Kidney (tissue), 14 donors: Measurements from ENCODE around the gene FUBP3. TPM values are rescaled to one million over a fixed set of nuclear protein-coding genes. Genes with fewer than 3 reads are reported as not detected.

ENCODE experiments used
- DNase-seq, 5 donors: peaks; one replicate each; pipeline ENCODE4 v3.0.0-alpha.2; 2013 to 2020
- FAIRE-seq: peaks from 2 replicates; lab custom pipeline; 2012; peaks lifted over from hg19 to GRCh38; lab: Jason Lieb, UNC
- H3K27ac ChIP-seq, 2 donors: one replicate each; pipeline ENCODE4 v1.7.0; 2013; ENCODE audit warnings: low read depth in 2 of 2, low read length in 2 of 2, inconsistent platforms in 1 of 2
- H3K27me3 ChIP-seq: one replicate; pipeline ENCODE4 v1.7.1; 2013; ENCODE audit warnings: low read length, inconsistent platforms; ENCODE audit not compliant: control insufficient read depth, insufficient read depth
- H3K36me3 ChIP-seq, 3 donors: one replicate each; pipeline versions ENCODE4 v1.7.0 to v1.7.1; 2013; ENCODE audit warnings: low read length in 3 of 3, control low read depth in 1 of 3, inconsistent platforms in 1 of 3; ENCODE audit not compliant: insufficient read depth in 3 of 3, control insufficient read depth in 2 of 3
- H3K4me1 ChIP-seq, 3 donors: one replicate each; pipeline versions ENCODE4 v1.7.0 to v1.7.1; 2013; ENCODE audit warnings: low read length in 3 of 3, inconsistent platforms in 1 of 3, low read depth in 1 of 3; ENCODE audit not compliant: control insufficient read depth in 2 of 3, insufficient read depth in 2 of 3
- H3K4me3 ChIP-seq, 3 donors: one replicate each; pipeline versions ENCODE4 v1.7.0 to v1.8.1; 2013; ENCODE audit warnings: low read length in 3 of 3, control low read depth in 1 of 3, inconsistent platforms in 1 of 3
- H3K9ac ChIP-seq, 3 donors: one replicate each; pipeline versions ENCODE4 v1.7.0 to v1.7.1; 2013; ENCODE audit warnings: low read length in 3 of 3, control low read depth in 1 of 3, inconsistent platforms in 1 of 3
- H3K9me3 ChIP-seq, 3 donors: one replicate each; pipeline versions ENCODE4 v1.7.0 to v1.7.1; 2013; ENCODE audit warnings: low read length in 3 of 3, control low read depth in 1 of 3, inconsistent platforms in 1 of 3; ENCODE audit not compliant: control insufficient read depth in 2 of 3, insufficient read depth in 1 of 3
- intact Hi-C: fragments of 100-400 bp; cut with DNase I; formaldehyde crosslinking; loops from one replicate; pipeline ENCODE4 v1.11.1; 2022
- polyA plus RNA-seq: library from polyadenylated mRNA; stranded (reverse); fragments of 350-450 nt; fragmentation: Illumina TruSeq; extraction: RNeasy Lipid Tissue Mini Kit (QIAGEN cat#74804); gene quantifications from one replicate; pipeline ENCODE4 v1.2.3, GENCODE V29; 2014; ENCODE audit warnings: low read depth, low replicate concordance; ENCODE audit not compliant: insufficient read depth
- total RNA-seq: library from RNA; stranded (reverse); fragmentation: NEBNext Ultra II Directional; extraction: Animal tissue kit (Norgen Biotek cat#: 25700); gene quantifications from one replicate; pipeline ENCODE4 v1.2.1, GENCODE V29; 2021
- TF ChIP-seq, protein P1 (sequence below): IDR thresholded peaks from 3 replicates; pipeline ENCODE4 v1.5.1; 2012; ENCODE audit warnings: mild to moderate bottlenecking, moderate library complexity, borderline replicate concordance; ENCODE audit not compliant: insufficient read depth; ENCODE audit errors: extremely low read depth
- donor health status: control.
- donor health status: control.
- donor health status: control.
- donor health status: control.
- donor health status: control.
- donor health status: DM: yes; HTN: yes; CAD: no.
- donor health status: Normal renal cell carcinoma (clear cell type).

FUBP3 gene
- total and polyA plus RNA-seq, 2 donors from 2014 or later = 19.4 to 44.1 TPM

- DNase-seq (peak; percentile 78 to 89 (median 86)), FAIRE-seq (no peak)
- peaks cover 4% of the 10 kb centered on the region for H3K27me3 ChIP-seq
- no peaks in the 10 kb centered on the region for H3K9me3 ChIP-seq
- intact Hi-C loops = loop anchor here (5.0 kb wide), 1 partner anchor 219 kb away; no protein-coding TSS in a partner anchor
- peak overlapping the region in 2 of 3 donors; percentile 39 to 44 for H3K4me3 ChIP-seq
- H3K9ac ChIP-seq = no peak overlapping the region
- TF ChIP-seq, protein P1, sequence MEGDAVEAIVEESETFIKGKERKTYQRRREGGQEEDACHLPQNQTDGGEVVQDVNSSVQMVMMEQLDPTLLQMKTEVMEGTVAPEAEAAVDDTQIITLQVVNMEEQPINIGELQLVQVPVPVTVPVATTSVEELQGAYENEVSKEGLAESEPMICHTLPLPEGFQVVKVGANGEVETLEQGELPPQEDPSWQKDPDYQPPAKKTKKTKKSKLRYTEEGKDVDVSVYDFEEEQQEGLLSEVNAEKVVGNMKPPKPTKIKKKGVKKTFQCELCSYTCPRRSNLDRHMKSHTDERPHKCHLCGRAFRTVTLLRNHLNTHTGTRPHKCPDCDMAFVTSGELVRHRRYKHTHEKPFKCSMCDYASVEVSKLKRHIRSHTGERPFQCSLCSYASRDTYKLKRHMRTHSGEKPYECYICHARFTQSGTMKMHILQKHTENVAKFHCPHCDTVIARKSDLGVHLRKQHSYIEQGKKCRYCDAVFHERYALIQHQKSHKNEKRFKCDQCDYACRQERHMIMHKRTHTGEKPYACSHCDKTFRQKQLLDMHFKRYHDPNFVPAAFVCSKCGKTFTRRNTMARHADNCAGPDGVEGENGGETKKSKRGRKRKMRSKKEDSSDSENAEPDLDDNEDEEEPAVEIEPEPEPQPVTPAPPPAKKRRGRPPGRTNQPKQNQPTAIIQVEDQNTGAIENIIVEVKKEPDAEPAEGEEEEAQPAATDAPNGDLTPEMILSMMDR = no peak
- H3K36me3 ChIP-seq = no peaks in the 10 kb centered on the region
- H3K4me1 ChIP-seq = peaks cover 0 to 10% (median 5%) of the 10 kb centered on the region in 3 donors
- H3K27ac ChIP-seq = no peak overlapping the region
Observed at GRCh38 chr9:130680836-130681768, 101.7 kb downstream of the FUBP3 start.

- H3K27ac ChIP-seq = no peak overlapping the region
- H3K9ac ChIP-seq = no peak overlapping the region
- no peaks in the 10 kb centered on the region for H3K9me3 ChIP-seq
- FAIRE-seq (no peak), DNase-seq (peak in 3 of 5 donors; percentile 25 to 74 (median 68))
- H3K4me1 ChIP-seq = peaks cover 0 to 10% (median 5%) of the 10 kb centered on the region in 3 donors
- no peaks in the 10 kb centered on the region for H3K36me3 ChIP-seq
- intact Hi-C loops = loop anchor here (5.0 kb wide), 1 partner anchor 220 kb away; no protein-coding TSS in a partner anchor
- H3K4me3 ChIP-seq = peak overlapping the region in 1 of 3 donors; percentile 29
- TF ChIP-seq, protein P1 = no peak
- H3K27me3 ChIP-seq = peaks cover 4% of the 10 kb centered on the region
Observed at GRCh38 chr9:130681769-130682420, 102.5 kb downstream of the FUBP3 start.

GRCh38 chr9:130682421-130683121 lies 103.2 kb downstream of the FUBP3 start:
- FAIRE-seq (peak; percentile 83), DNase-seq (peak; percentile 78 to 89 (median 85))
- intact Hi-C loops = loop anchor here (5.0 kb wide), 1 partner anchor 220 kb away; no protein-coding TSS in a partner anchor
- TF ChIP-seq, protein P1 = peak; percentile 81
- Histone ChIP-seq H3K9ac (no peak overlapping the region), H3K9me3 (no peaks in the 10 kb centered on the region), H3K27ac (no peak overlapping the region), H3K4me1 (peaks cover 0 to 10% (median 5%) of the 10 kb centered on the region in 3 donors), H3K4me3 (peak overlapping the region in 1 of 3 donors; percentile 29), H3K27me3 (peaks cover 4% of the 10 kb centered on the region), H3K36me3 (no peaks in the 10 kb centered on the region)
